Embryonic facial prominence (tissue), 1 donor: ENCODE data around the gene AHCTF1.
"Not testable (repeated sequence)": the region's sequence is repeated elsewhere in the genome, so short reads cannot be mapped to it uniquely, and the experiment has no call there.

Experiments used
- DNase-seq: peaks from one replicate; pipeline ENCODE4 v3.0.0-alpha.2; 2016; ENCODE audit errors: extremely low spot score

AHCTF1 gene

GRCh38 chr1:246836209-246836966 lies 95.4 kb downstream of the AHCTF1 start:
- DNase-seq = no peak

GRCh38 chr1:246831543-246831942 lies 100.2 kb downstream of the AHCTF1 start:
- no peak for DNase-seq

- DNase-seq = no peak
Measured at GRCh38 chr1:246828818-246829217, 102.9 kb downstream of the AHCTF1 start.

GRCh38 chr1:246827396-246827795 lies 104.4 kb downstream of the AHCTF1 start:
- no peak for DNase-seq

GRCh38 chr1:246825557-246826175 lies 106.1 kb downstream of the AHCTF1 start:
- DNase-seq = no peak

GRCh38 chr1:246824541-246824940 lies 107.2 kb downstream of the AHCTF1 start:
- DNase-seq = no peak

GRCh38 chr1:246822154-246822553 lies 109.6 kb downstream of the AHCTF1 start:
- DNase-seq = not testable (repeated sequence)

- DNase-seq = no peak
Measured at GRCh38 chr1:246820666-246821065, 111.1 kb downstream of the AHCTF1 start.

- peak; percentile 87 for DNase-seq
Measured at GRCh38 chr1:246817778-246818177, 114.0 kb downstream of the AHCTF1 start.

GRCh38 chr1:246815693-246816270 lies 116.0 kb downstream of the AHCTF1 start:
- no peak for DNase-seq

- no peak for DNase-seq
Measured at GRCh38 chr1:246814890-246815289, 116.9 kb downstream of the AHCTF1 start.

GRCh38 chr1:246813325-246813724 lies 118.4 kb downstream of the AHCTF1 start:
- DNase-seq = not testable (repeated sequence)

GRCh38 chr1:246811985-246812384 lies 119.8 kb downstream of the AHCTF1 start:
- no peak for DNase-seq

- no peak for DNase-seq
Measured at GRCh38 chr1:246809473-246809872, 122.3 kb downstream of the AHCTF1 start.

- DNase-seq = no peak
Measured at GRCh38 chr1:246805135-246805716, 126.5 kb downstream of the AHCTF1 start.

- no peak for DNase-seq
Measured at GRCh38 chr1:246803883-246804282, 127.9 kb downstream of the AHCTF1 start.

- DNase-seq = no peak
Measured at GRCh38 chr1:246803373-246803772, 128.4 kb downstream of the AHCTF1 start.

GRCh38 chr1:246801241-246802020 lies 130.3 kb downstream of the AHCTF1 start:
- no peak for DNase-seq

GRCh38 chr1:246800756-246801155 lies 131.0 kb downstream of the AHCTF1 start:
- DNase-seq = no peak

- no peak for DNase-seq
Measured at GRCh38 chr1:246800356-246800755, 131.4 kb downstream of the AHCTF1 start.

GRCh38 chr1:246798606-246799496 lies 132.9 kb downstream of the AHCTF1 start:
- DNase-seq = no peak
